HepG2 (cell line): ENCODE results near the gene FAM156B. TPM values are rescaled to one million over a fixed set of nuclear protein-coding genes. Genes with fewer than 3 reads are reported as not detected.

ENCODE experiments used
- ATRX ChIP-seq: sonication (generic); formaldehyde crosslinking; IDR thresholded peaks from 2 replicates; pipeline ENCODE4 v1.4.0; 2020; ENCODE audit warnings: missing genetic modification reagents, borderline replicate concordance
- CREB3 ChIP-seq: sonication (generic); formaldehyde crosslinking; IDR thresholded peaks from 2 replicates; pipeline ENCODE4 v1.5.0; 2020; ENCODE audit warnings: missing genetic modification reagents
- GATAD1 ChIP-seq: IDR thresholded peaks from 2 replicates; pipeline ENCODE4 v1.6.1; 2016; ENCODE audit warnings: missing genetic modification reagents, missing compliant biosample characterization
- HHEX ChIP-seq: IDR thresholded peaks from 2 replicates; pipeline ENCODE4 v1.6.1; 2016; ENCODE audit warnings: control low read depth
- HIVEP1 ChIP-seq: sonication (generic); formaldehyde crosslinking; IDR thresholded peaks from 2 replicates; pipeline ENCODE4 v1.4.0; 2020; ENCODE audit warnings: mild to moderate bottlenecking, missing genetic modification reagents
- MXD3 ChIP-seq: IDR thresholded peaks from 2 replicates; pipeline ENCODE4 v1.6.1; 2016; ENCODE audit warnings: mild to moderate bottlenecking, missing biosample characterization, missing genetic modification reagents
- PHF5A ChIP-seq: IDR thresholded peaks from one replicate; pipeline ENCODE4 v1.6.1; 2018; ENCODE audit warnings: low read depth, missing genetic modification reagents; ENCODE audit not compliant: unreplicated experiment
- PREB ChIP-seq: sonication (generic); formaldehyde crosslinking; IDR thresholded peaks from 2 replicates; pipeline ENCODE4 v1.4.0; 2020; ENCODE audit warnings: missing genetic modification reagents
- PRPF4 ChIP-seq: fragments of 200-400 bp; formaldehyde crosslinking; IDR thresholded peaks from 2 replicates; pipeline ENCODE4 v1.6.1; 2016; ENCODE audit warnings: low read length, low read depth; ENCODE audit not compliant: poor library complexity, severe bottlenecking
- RELA ChIP-seq: sonication (generic); formaldehyde crosslinking; IDR thresholded peaks from 2 replicates; pipeline ENCODE4 v1.4.0; 2020; ENCODE audit warnings: missing genetic modification reagents
- RFX5 ChIP-seq: IDR thresholded peaks from 2 replicates; pipeline ENCODE4 v1.6.1; 2011; ENCODE audit warnings: low read depth, low read length, improper control_type of control experiment
- SIN3A ChIP-seq: IDR thresholded peaks from 2 replicates; pipeline ENCODE4 v1.6.1; 2011; ENCODE audit warnings: low read depth, mild to moderate bottlenecking, control low read depth, low read length, borderline replicate concordance
- SKI ChIP-seq: fragments of 450-650 bp; IDR thresholded peaks from one replicate; pipeline ENCODE4 v1.6.1; 2018; ENCODE audit warnings: mild to moderate bottlenecking; ENCODE audit not compliant: partially characterized antibody
- SKIL ChIP-seq: sonication (generic); formaldehyde crosslinking; IDR thresholded peaks from 2 replicates; pipeline ENCODE4 v1.8.0; 2022; ENCODE audit warnings: missing genetic modification reagents, mild to moderate bottlenecking, moderate library complexity, borderline replicate concordance
- SMAD9 ChIP-seq: sonication (generic); formaldehyde crosslinking; IDR thresholded peaks from 2 replicates; pipeline ENCODE4 v1.5.1; 2020; ENCODE audit warnings: mild to moderate bottlenecking, missing genetic modification reagents
- TRAFD1 ChIP-seq: sonication (generic); formaldehyde crosslinking; IDR thresholded peaks from 2 replicates; pipeline ENCODE4 v1.5.1; 2020; ENCODE audit warnings: missing genetic modification reagents, mild to moderate bottlenecking, borderline replicate concordance
- ZBTB2 ChIP-seq: sonication (generic); formaldehyde crosslinking; IDR thresholded peaks from 2 replicates; pipeline ENCODE4 v1.8.0; 2022; ENCODE audit warnings: low read depth, missing genetic modification reagents
- ZNF557 ChIP-seq: sonication (generic); formaldehyde crosslinking; IDR thresholded peaks from 2 replicates; pipeline ENCODE4 v1.4.0; 2020; ENCODE audit warnings: missing genetic modification reagents
- ZNF691 ChIP-seq: sonication (generic); formaldehyde crosslinking; IDR thresholded peaks from 2 replicates; pipeline ENCODE4 v1.4.0; 2020; ENCODE audit warnings: missing genetic modification reagents, low read depth, mild to moderate bottlenecking, borderline replicate concordance
- ZNF7 ChIP-seq: IDR thresholded peaks from 2 replicates; pipeline ENCODE4 v1.6.1; 2016; ENCODE audit warnings: missing biosample characterization, missing genetic modification reagents
- ZNF781 ChIP-seq: sonication (generic); formaldehyde crosslinking; IDR thresholded peaks from 2 replicates; pipeline ENCODE4 v1.5.1; 2020; ENCODE audit warnings: borderline replicate concordance, mild to moderate bottlenecking, missing genetic modification reagents; ENCODE audit errors: not compliant biosample characterization
- polyA plus RNA-seq, 8 experiments: library from polyadenylated mRNA; depleted of rRNA in 3 of 8; stranded (reverse) in 7 of 8; unstranded in 1 of 8; fragments of >200 nt; fragmentation: Illumina TruSeq in 4 of 8; extraction: Trizol in 4 of 8; gene quantifications; 2 replicates each; pipeline versions ENCODE4 v1.2.1 to v1.2.3, GENCODE V29; 2011 to 2016; ENCODE audit warnings: low read depth in 4 of 8, missing spikeins in 1 of 8, mixed read lengths in 1 of 8; ENCODE audit not compliant: insufficient read depth in 1 of 8
- total RNA-seq, 5 experiments: library from RNA; depleted of rRNA; stranded (reverse); fragments of >200 nt; fragmentation: Illumina TruSeq; extraction: Trizol; gene quantifications; 2 replicates each; pipeline ENCODE4 v1.2.3, GENCODE V29; 2016; ENCODE audit warnings: low read depth in 1 of 5

Gene FAM156B
- total and polyA plus RNA-seq, 2 of the 13 experiments (the other 11 are each of a cell fraction or from before 2014, with no cell fraction given) = 7.8 to 82.1 TPM

GRCh38 chrX:52934704-52935469 is 37.8 kb downstream of the FAM156B start (continued):
- no peak for TF ChIP-seq RFX5
- no peak for TF ChIP-seq RELA
- peak; percentile 54; the same call in 1 of the 2 replicates for TF ChIP-seq SKIL
- no peak for TF ChIP-seq ZNF781 (CRISPR knock-in tag)
- no peak; the same call in 1 of the 2 replicates for TF ChIP-seq HIVEP1
- no peak for TF ChIP-seq PRPF4
- no peak for TF ChIP-seq SKI
- TF ChIP-seq SIN3A = 0 out of 2 replicates have a peak, but pooled peaks have one; percentile 23
- no peak for TF ChIP-seq PREB
- peak; percentile 94 for TF ChIP-seq GATAD1 (CRISPR knock-in tag)
- TF ChIP-seq MXD3 (CRISPR knock-in tag) = no peak
- TF ChIP-seq TRAFD1 = no peak
- TF ChIP-seq ZBTB2 (CRISPR knock-in tag) = no peak
- no peak for TF ChIP-seq ZNF557 (CRISPR knock-in tag)
- no peak for TF ChIP-seq SMAD9 (CRISPR knock-in tag)
- TF ChIP-seq ZNF7 (CRISPR knock-in tag) = no peak
- TF ChIP-seq CREB3 (CRISPR knock-in tag) = no peak
- TF ChIP-seq ZNF691 (CRISPR knock-in tag) = no peak; the same call in 1 of the 2 replicates
- TF ChIP-seq PHF5A = no peak
- TF ChIP-seq HHEX (CRISPR knock-in tag) = no peak
- TF ChIP-seq ATRX (CRISPR knock-in tag) = no peak
